ENCODE results near the gene TOLLIP. TPM values are rescaled to one million over a fixed set of nuclear protein-coding genes. Genes with fewer than 3 reads are reported as not detected.
"Not testable (repeated sequence)": the region's sequence is repeated elsewhere in the genome, so short reads cannot be mapped to it uniquely, and the experiment has no call there.

The TOLLIP gene
- total RNA-seq, 2 donors from 2014 or later = 53.2 to 56.4 TPM

GRCh38 chr11:1348796-1349326, 39.4 kb upstream of the TOLLIP start:
- DNase-seq (ENCODE audit: low spot score) = no peak
- H3K4me3 Mint-ChIP-seq = no peak overlapping the region
- no peaks in the 10 kb centered on the region for H3K9me3 Mint-ChIP-seq
- no peak for ATAC-seq
- peaks cover 0 to 7% of the 10 kb centered on the region in 2 donors for H3K27me3 Mint-ChIP-seq
- no peaks in the 10 kb centered on the region for H3K36me3 Mint-ChIP-seq
- H3K27ac Mint-ChIP-seq = no peak overlapping the region
- peaks cover 0 to 6% of the 10 kb centered on the region in 2 donors for H3K4me1 Mint-ChIP-seq (ENCODE audit: low read depth in 2 of 2)

DNA sequence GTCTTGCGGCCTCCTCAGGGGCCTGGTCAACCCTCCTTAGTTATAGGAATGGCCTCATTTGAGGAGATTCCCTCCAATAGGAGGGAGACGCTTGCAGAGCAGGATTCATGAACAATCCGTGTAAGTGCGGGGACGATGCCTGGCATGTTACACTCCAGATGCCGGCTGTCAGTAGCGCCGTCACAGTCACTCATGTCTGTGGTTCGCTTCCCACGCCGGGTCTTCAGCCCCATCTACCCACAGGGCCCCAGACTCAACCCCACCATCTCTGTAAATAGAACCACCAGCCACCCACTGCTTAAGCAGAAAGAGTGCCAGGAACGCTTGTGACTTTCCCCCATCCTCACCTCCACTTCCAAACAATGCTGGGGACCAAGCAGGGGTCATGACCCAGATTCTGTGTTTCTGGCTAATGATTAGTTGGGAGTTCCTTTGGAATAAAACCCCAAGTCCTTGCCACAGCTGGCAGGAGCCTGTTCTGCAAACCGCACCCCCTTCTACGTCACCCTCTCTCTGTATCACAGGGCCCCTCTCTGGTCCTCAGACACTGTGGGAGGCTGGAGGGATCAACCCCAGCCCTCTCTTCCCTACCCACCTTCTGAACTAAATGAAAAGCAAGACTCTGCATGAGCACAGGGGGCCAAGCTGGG, 38.8 kb upstream of the TOLLIP start:
- no peak overlapping the region for H3K4me3 Mint-ChIP-seq
- H3K36me3 Mint-ChIP-seq = no peaks in the 10 kb centered on the region
- DNase-seq (ENCODE audit: low spot score) (no peak), ATAC-seq (no peak)
- peaks cover 0 to 4% of the 10 kb centered on the region in 2 donors for H3K27me3 Mint-ChIP-seq
- H3K27ac Mint-ChIP-seq = no peak overlapping the region
- peaks cover 0 to 8% of the 10 kb centered on the region in 2 donors for H3K4me1 Mint-ChIP-seq (ENCODE audit: low read depth in 2 of 2)
- no peaks in the 10 kb centered on the region for H3K9me3 Mint-ChIP-seq

- not testable (repeated sequence) for H3K36me3 Mint-ChIP-seq; H3K9me3 Mint-ChIP-seq; H3K4me3 Mint-ChIP-seq; H3K27ac Mint-ChIP-seq; ATAC-seq; H3K4me1 Mint-ChIP-seq (ENCODE audit: low read depth in 2 of 2); H3K27me3 Mint-ChIP-seq; DNase-seq (ENCODE audit: low spot score)
These were observed 38.1 kb upstream of the TOLLIP start for GRCh38 chr11:1347411-1347999.

- ATAC-seq (no peak), DNase-seq (ENCODE audit: low spot score) (no peak)
- peaks cover 0 to 8% of the 10 kb centered on the region in 2 donors for H3K4me1 Mint-ChIP-seq (ENCODE audit: low read depth in 2 of 2)
- no peaks in the 10 kb centered on the region for H3K9me3 Mint-ChIP-seq
- no peak overlapping the region for H3K27ac Mint-ChIP-seq
- no peaks in the 10 kb centered on the region for H3K36me3 Mint-ChIP-seq
- no peaks in the 10 kb centered on the region for H3K27me3 Mint-ChIP-seq
- no peak overlapping the region for H3K4me3 Mint-ChIP-seq
These were observed 37.4 kb upstream of the TOLLIP start for GRCh38 chr11:1346669-1347390.

GRCh38 chr11:1345737-1346513, 36.5 kb upstream of the TOLLIP start:
- DNase-seq (ENCODE audit: low spot score) = no peak
- no peak overlapping the region for H3K27ac Mint-ChIP-seq
- peaks cover 0 to 8% of the 10 kb centered on the region in 2 donors for H3K4me1 Mint-ChIP-seq (ENCODE audit: low read depth in 2 of 2)
- H3K4me3 Mint-ChIP-seq = no peak overlapping the region
- H3K9me3 Mint-ChIP-seq = no peaks in the 10 kb centered on the region
- H3K36me3 Mint-ChIP-seq = no peaks in the 10 kb centered on the region
- H3K27me3 Mint-ChIP-seq = no peaks in the 10 kb centered on the region
- peak; percentile 63 to 82 for ATAC-seq

DNA sequence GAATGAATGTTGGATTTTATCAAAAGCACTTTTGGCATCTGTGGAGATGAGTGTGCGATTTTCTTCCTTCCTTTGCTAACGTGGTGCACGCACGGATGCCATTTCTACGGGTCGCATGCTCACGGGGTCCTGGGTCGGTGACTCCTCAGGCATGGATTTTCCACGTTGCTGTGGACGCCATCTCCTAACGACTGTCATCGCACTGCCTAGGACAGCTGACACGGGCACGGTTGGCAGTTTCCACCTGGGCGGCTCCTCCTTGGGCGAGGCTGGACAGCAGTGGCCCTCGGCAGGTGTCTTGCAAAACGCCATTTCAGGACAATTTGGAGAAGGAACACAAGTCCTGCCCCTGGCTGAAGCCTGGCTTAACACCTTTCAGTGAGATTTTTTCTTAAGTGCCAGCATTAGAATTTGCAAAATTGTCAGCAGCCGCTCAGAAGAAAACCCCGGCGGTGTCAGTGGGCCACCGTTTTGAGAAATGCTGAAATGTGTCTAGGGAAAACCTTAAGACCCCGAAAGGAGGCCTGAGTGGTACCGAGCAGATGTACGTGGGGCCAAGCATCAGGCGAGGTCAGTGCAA, 34.7 kb upstream of the TOLLIP start:
- Mint-ChIP-seq H3K9me3 (no peaks in the 10 kb centered on the region), H3K4me3 (no peak overlapping the region), H3K27ac (no peak overlapping the region), H3K4me1 (ENCODE audit: low read depth in 2 of 2) (peaks cover 0 to 8% of the 10 kb centered on the region in 2 donors), H3K36me3 (no peaks in the 10 kb centered on the region), H3K27me3 (no peaks in the 10 kb centered on the region)
- no peak for DNase-seq (ENCODE audit: low spot score)
- ATAC-seq = no peak

DNA sequence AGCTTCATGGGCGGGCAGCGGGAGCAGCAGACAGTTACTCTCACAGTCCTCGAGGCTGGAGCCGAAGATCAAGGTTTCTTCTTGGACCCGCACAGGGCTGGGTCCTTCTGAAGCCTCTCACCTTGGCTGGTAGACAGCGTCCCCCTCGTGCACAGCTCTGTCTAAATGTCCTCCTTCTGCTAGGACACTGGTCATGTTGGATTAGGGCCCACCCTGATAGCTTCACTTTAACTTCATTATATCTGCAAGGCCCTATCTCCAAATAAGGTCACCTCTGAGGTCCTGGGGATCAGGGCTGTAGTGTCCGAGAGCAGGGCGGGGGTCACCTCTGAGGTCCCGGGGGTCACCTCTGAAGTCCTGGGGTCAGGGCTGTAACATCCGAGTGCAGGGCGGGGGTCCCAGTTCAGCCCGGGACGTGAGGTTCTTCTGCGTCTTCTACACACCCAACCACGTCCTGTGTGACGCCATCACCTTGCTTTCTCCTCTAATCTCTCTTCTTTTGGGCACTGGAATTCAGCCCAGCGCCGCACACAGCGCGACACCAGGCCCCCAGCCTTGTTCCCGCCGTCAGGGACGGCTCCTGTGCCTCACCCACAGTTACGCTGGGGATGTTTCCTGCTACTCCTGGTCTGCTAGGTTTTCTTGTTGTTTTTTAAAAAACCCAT, 34.1 kb upstream of the TOLLIP start:
- H3K27ac Mint-ChIP-seq = no peak overlapping the region
- ATAC-seq (no peak), DNase-seq (ENCODE audit: low spot score) (no peak)
- H3K9me3 Mint-ChIP-seq = no peaks in the 10 kb centered on the region
- no peak overlapping the region for H3K4me3 Mint-ChIP-seq
- no peaks in the 10 kb centered on the region for H3K36me3 Mint-ChIP-seq
- H3K27me3 Mint-ChIP-seq = no peaks in the 10 kb centered on the region
- peaks cover 0 to 8% of the 10 kb centered on the region in 2 donors for H3K4me1 Mint-ChIP-seq (ENCODE audit: low read depth in 2 of 2)

DNA sequence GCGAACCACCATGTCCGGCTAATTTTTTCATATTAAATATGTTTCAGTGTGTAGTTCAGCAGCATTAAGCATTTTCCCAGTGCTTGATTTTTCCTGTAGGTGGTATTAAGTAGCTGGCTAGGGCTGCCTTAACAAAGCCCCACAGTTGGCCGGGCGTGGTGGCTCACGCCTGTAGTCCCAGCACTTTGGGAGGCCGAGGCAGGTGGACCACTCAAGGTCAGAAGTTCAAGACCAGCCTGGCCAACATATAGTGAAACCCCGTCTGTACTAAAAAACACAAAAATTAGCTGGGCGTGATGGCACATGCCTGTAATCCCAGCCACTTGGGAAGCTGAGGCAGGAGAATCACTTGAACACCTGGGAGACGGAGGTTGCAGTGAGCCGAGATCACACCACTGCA, 33.5 kb upstream of the TOLLIP start:
- Mint-ChIP-seq H3K9me3 (peaks cover under 1% of the 10 kb centered on the region), H3K4me1 (ENCODE audit: low read depth in 2 of 2) (peaks cover 2 to 9% of the 10 kb centered on the region in 2 donors), H3K4me3 (no peak overlapping the region), H3K36me3 (peaks cover 2% of the 10 kb centered on the region), H3K27me3 (peaks cover 0 to under 1% of the 10 kb centered on the region in 2 donors), H3K27ac (no peak overlapping the region)
- DNase-seq (ENCODE audit: low spot score) (no peak), ATAC-seq (no peak)

DNA sequence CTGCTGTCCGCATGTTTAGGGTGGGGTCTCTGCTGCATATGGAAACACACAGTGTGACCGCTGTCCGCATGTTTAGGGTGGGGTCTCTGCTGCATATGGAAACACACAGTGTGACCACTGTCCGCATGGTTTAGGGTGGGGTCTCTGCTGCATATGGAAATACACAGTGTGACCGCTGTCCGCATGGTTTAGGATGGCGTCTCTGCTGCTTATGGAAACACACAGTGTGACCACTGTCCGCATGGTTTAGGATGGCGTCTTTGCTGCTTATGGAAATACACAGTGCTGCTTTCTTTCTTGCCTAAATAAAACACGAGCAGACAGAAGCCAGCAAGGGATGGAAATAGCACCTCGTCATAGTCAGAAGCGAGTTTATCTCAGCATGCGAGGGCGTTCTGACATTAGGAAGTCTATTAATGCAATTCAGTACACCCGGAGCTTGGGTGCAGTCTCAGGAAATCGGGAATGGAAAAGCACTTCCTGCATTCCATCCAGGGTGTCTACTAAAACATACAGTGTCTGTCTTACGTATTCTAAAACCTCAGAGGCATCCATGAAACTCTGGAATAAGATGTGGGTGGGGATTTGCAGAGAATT, 32.6 kb upstream of the TOLLIP start:
- peaks cover 6% of the 10 kb centered on the region for H3K36me3 Mint-ChIP-seq
- H3K27ac Mint-ChIP-seq = no peak overlapping the region
- peaks cover 6 to 13% of the 10 kb centered on the region in 2 donors for H3K4me1 Mint-ChIP-seq (ENCODE audit: low read depth in 2 of 2)
- ATAC-seq = no peak
- DNase-seq (ENCODE audit: low spot score) = no peak
- no peak overlapping the region for H3K4me3 Mint-ChIP-seq
- H3K27me3 Mint-ChIP-seq = peaks cover 0 to 3% of the 10 kb centered on the region in 2 donors
- H3K9me3 Mint-ChIP-seq = peaks cover 4% of the 10 kb centered on the region

GRCh38 chr11:1341226-1341625, 31.8 kb upstream of the TOLLIP start:
- ATAC-seq; H3K27ac Mint-ChIP-seq; H3K4me3 Mint-ChIP-seq; H3K27me3 Mint-ChIP-seq; DNase-seq (ENCODE audit: low spot score); H3K36me3 Mint-ChIP-seq; H3K9me3 Mint-ChIP-seq: not testable (repeated sequence)
- peaks cover 6 to 13% of the 10 kb centered on the region in 2 donors for H3K4me1 Mint-ChIP-seq (ENCODE audit: low read depth in 2 of 2)

GRCh38 chr11:1340111-1340510, 30.7 kb upstream of the TOLLIP start:
- no peak overlapping the region for H3K4me3 Mint-ChIP-seq
- peaks cover 6% of the 10 kb centered on the region for H3K36me3 Mint-ChIP-seq
- no peak for ATAC-seq
- no peak for DNase-seq (ENCODE audit: low spot score)
- peaks cover 4% of the 10 kb centered on the region for H3K9me3 Mint-ChIP-seq
- no peak overlapping the region for H3K27ac Mint-ChIP-seq
- H3K27me3 Mint-ChIP-seq = peaks cover 0 to 3% of the 10 kb centered on the region in 2 donors
- peaks cover 15 to 16% of the 10 kb centered on the region in 2 donors for H3K4me1 Mint-ChIP-seq (ENCODE audit: low read depth in 2 of 2)

- ATAC-seq = no peak
- Mint-ChIP-seq H3K27ac (no peak overlapping the region), H3K4me1 (ENCODE audit: low read depth in 2 of 2) (peaks cover 19 to 20% of the 10 kb centered on the region in 2 donors), H3K36me3 (peaks cover 6% of the 10 kb centered on the region), H3K9me3 (peaks cover 4% of the 10 kb centered on the region), H3K4me3 (no peak overlapping the region), H3K27me3 (peaks cover 0 to 3% of the 10 kb centered on the region in 2 donors)
- DNase-seq (ENCODE audit: low spot score) = no peak
These were observed 29.7 kb upstream of the TOLLIP start for GRCh38 chr11:1339066-1339675.

All from natural killer cell treated with Interleukin-12 subunit alpha and Interleukin-12 subunit beta and Interleukin-15 and Interleukin-18, amount 100 ng/mL, for 72 hours (primary cell).